Naive thymus-derived CD4-positive, alpha-beta T cell (primary cell): ENCODE data around the gene DENND1A. TPM values are rescaled to one million over a fixed set of nuclear protein-coding genes. Genes with fewer than 3 reads are reported as not detected.
"Not testable (repeated sequence)": the region's sequence is repeated elsewhere in the genome, so short reads cannot be mapped to it uniquely, and the experiment has no call there.

Experiments used
- ATAC-seq: fragments of 150-1000 bp; cut with Tn5 transposase; 2 replicates; pipeline ENCODE4 v1.10.0; 2021; ENCODE audit warnings: mild to moderate bottlenecking, moderate library complexity
- CTCF ChIA-PET: fragments of 350-600 bp; sonication (Branson Sonifier 250); formaldehyde crosslinking; loops from one replicate; lab custom pipeline; 2021; ENCODE audit warnings: antibody characterized with exemption; lab: Charles Lee
- POLR2A ChIA-PET: fragments of 350-600 bp; sonication (Branson Sonifier 250); formaldehyde crosslinking; loops from one replicate; lab custom pipeline; 2021; ENCODE audit warnings: antibody characterized with exemption, inconsistent platforms; lab: Charles Lee
- DNase-seq, 9 donors: peaks; one replicate each; pipeline versions ENCODE4 v3.0.0 to v3.0.0-alpha.2; 2020 to 2022; ENCODE audit warnings: mixed read lengths in 1 of 9
- H3K27ac ChIP-seq: one replicate; pipeline ENCODE4 v1.7.0; 2013; ENCODE audit warnings: mild to moderate bottlenecking, low read depth, low read length, moderate library complexity
- H3K27me3 ChIP-seq, 2 donors: one replicate each; pipeline ENCODE4 v1.7.0; 2013; ENCODE audit warnings: low read length in 2 of 2, mild to moderate bottlenecking in 2 of 2, moderate library complexity in 2 of 2; ENCODE audit not compliant: control insufficient read depth in 2 of 2, insufficient read depth in 2 of 2
- H3K36me3 ChIP-seq, 3 experiments: 1 replicate in 2 of 3; 2 replicates in 1 of 3; pipeline ENCODE4 v1.7.0; 2013; ENCODE audit warnings: low read length in 3 of 3, mild to moderate bottlenecking in 3 of 3, moderate library complexity in 1 of 3; ENCODE audit not compliant: insufficient read depth in 3 of 3, control insufficient read depth in 2 of 3
- H3K4me1 ChIP-seq, 2 donors: one replicate each; pipeline ENCODE4 v1.7.0; 2013; ENCODE audit warnings: low read length in 2 of 2, mild to moderate bottlenecking in 2 of 2, moderate library complexity in 1 of 2; ENCODE audit not compliant: control insufficient read depth in 2 of 2, insufficient read depth in 2 of 2
- H3K4me3 ChIP-seq: 2 replicates; pipeline ENCODE4 v1.7.0; 2013; ENCODE audit warnings: mild to moderate bottlenecking, low read length
- H3K9me3 ChIP-seq, 3 experiments: 1 replicate in 2 of 3; 2 replicates in 1 of 3; pipeline ENCODE4 v1.7.0; 2013; ENCODE audit warnings: low read length in 3 of 3; ENCODE audit not compliant: control insufficient read depth in 2 of 3
- H3K27ac Mint-ChIP-seq, 9 donors: one replicate each; pipeline ENCODE4 v1.8.0; 2020 to 2022; ENCODE audit warnings: mixed read lengths in 9 of 9, mild to moderate bottlenecking in 8 of 9, moderate library complexity in 5 of 9, inconsistent platforms in 2 of 9
- H3K27me3 Mint-ChIP-seq, 5 donors: one replicate each; pipeline ENCODE4 v1.8.0; 2021 to 2022; ENCODE audit warnings: mixed read lengths in 5 of 5, mild to moderate bottlenecking in 1 of 5
- H3K36me3 Mint-ChIP-seq, 5 donors: one replicate each; pipeline ENCODE4 v1.8.0; 2020 to 2022; ENCODE audit warnings: mixed read lengths in 5 of 5, mild to moderate bottlenecking in 3 of 5, inconsistent platforms in 1 of 5
- H3K4me1 Mint-ChIP-seq, 7 donors: one replicate each; pipeline ENCODE4 v1.8.0; 2020 to 2022; ENCODE audit warnings: mixed read lengths in 7 of 7, mild to moderate bottlenecking in 3 of 7, inconsistent platforms in 1 of 7
- H3K4me3 Mint-ChIP-seq, 10 donors: one replicate each; pipeline ENCODE4 v1.8.0; 2020 to 2022; ENCODE audit warnings: mild to moderate bottlenecking in 10 of 10, mixed read lengths in 10 of 10, moderate library complexity in 6 of 10, inconsistent platforms in 2 of 10
- H3K9me3 Mint-ChIP-seq, 11 donors: one replicate each; pipeline ENCODE4 v1.8.0; 2020 to 2022; ENCODE audit warnings: mixed read lengths in 11 of 11, mild to moderate bottlenecking in 4 of 11, inconsistent platforms in 1 of 11, moderate library complexity in 1 of 11
- intact Hi-C, 2 donors: fragments of 100-400 bp; cut with micrococcal nuclease; formaldehyde crosslinking; loops; one replicate each; pipeline ENCODE4 v1.15.1; 2023
- microRNA-seq: library from miRNA; unstranded; fragments of <30 nt; microRNA quantifications from one replicate; pipeline ENCODE4 v1.2.0, GENCODE V29; 2022; ENCODE audit warnings: borderline microRNAs expressed
- polyA plus RNA-seq, 2 donors: library from polyadenylated mRNA; unstranded; fragments of 300-500 nt; fragmentation: Illumina TruSeq; gene quantifications; one replicate each; pipeline ENCODE4 v1.2.3, GENCODE V29; 2021
- total RNA-seq, 6 experiments: library from RNA in 5 of 6; stranded (reverse) in 5 of 6; gene quantifications; 1 replicate in 5 of 6; 2 replicates in 1 of 6; pipeline ENCODE4 v1.2.3 and lab custom pipeline; 2021 to 2026

DENND1A gene
- total and polyA plus RNA-seq, 7 experiments from 2014 or later = 4.6 to 41.1 (median 16.5) TPM

DNA sequence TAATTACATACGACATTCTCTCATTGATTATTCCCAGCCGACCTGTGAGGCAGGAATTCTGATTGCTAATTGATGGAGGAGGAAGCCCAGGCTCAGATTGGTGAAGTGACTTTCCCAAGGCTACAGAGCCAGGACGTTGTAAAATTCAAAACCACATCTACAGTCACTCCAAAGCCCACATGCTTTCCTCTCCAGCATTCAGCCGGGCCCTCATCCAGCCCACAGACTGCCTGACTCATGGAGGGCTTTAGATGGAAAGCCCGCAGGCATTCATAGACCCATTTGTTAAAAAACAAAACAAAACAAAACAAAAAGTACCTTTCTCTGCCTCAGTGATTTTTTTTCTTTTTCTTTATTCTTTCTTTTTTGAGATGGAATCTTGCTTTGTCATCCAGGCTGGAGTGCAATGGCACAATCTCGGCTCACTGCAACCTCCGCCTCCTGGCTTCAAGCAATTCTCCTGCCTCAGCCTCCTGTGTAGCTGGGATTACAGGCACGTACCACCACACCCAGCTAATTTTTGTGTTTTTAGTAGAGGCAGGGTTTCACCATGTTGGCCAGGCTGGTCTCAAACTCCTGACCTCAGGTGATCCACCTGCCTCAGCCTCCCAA lies 596.8 kb downstream of the DENND1A start:
- intact Hi-C loops, H3K27me3 ChIP-seq, H3K27me3 Mint-ChIP-seq, H3K4me3 ChIP-seq, CTCF ChIA-PET, H3K4me1 ChIP-seq, H3K27ac ChIP-seq, POLR2A ChIA-PET, H3K27ac Mint-ChIP-seq, H3K9me3 ChIP-seq, ATAC-seq, H3K4me3 Mint-ChIP-seq, H3K36me3 Mint-ChIP-seq, DNase-seq, H3K36me3 ChIP-seq, H3K9me3 Mint-ChIP-seq: not testable (repeated sequence)
- H3K4me1 Mint-ChIP-seq = peaks cover 0 to 14% (median 11%) of the 10 kb centered on the region in 7 donors

DNA sequence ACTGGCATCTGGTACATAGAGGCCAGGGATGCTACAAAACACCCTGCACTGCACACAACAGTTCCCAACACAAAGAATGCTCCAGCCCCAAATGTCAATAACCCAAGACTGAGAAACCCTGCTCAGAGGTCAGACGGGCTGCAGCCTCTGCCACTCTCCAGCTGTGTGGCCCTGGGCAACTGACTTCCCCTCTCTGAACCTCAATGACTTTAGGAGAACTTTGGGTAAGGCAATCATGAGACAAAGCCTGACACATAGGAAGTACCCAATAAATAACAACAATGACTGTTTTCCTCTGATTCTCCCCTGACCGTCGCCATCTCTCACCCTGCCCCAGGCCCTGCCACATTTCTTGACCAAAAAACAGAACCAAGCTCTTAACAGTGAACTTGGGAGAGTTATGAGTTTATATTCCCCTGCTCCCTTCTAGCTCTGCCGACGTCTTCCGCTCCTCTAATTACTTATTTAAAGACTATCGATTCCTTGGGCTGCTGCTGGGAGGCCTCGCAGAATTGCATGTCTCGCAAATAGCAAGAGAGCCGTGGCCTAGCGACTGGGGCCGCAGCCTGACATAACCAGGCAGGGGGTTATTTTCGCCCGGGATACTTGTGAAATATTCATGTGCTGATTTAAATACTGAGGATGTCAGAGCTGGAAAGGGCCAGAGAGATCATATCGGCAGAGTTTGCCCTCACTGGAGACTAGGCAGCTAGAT lies 598.4 kb downstream of the DENND1A start:
- no peaks in the 10 kb centered on the region for H3K9me3 ChIP-seq
- no peaks in the 10 kb centered on the region for H3K36me3 Mint-ChIP-seq
- no peak for DNase-seq
- ChIA-PET POLR2A (no interaction called here), CTCF (no interaction called here)
- H3K27me3 Mint-ChIP-seq = no peaks in the 10 kb centered on the region
- ATAC-seq = no peak
- H3K4me1 ChIP-seq = no peaks in the 10 kb centered on the region
- H3K4me3 Mint-ChIP-seq = no peak overlapping the region
- no peak overlapping the region for H3K27ac ChIP-seq
- H3K4me1 Mint-ChIP-seq = peaks cover 0 to 11% (median 6%) of the 10 kb centered on the region in 7 donors
- H3K27ac Mint-ChIP-seq = peak overlapping the region in 3 of 9 donors; percentile 12 to 82 (median 35)
- intact Hi-C loops = no loop called here
- H3K36me3 ChIP-seq = no peaks in the 10 kb centered on the region
- H3K4me3 ChIP-seq = no peak overlapping the region
- no peaks in the 10 kb centered on the region for H3K27me3 ChIP-seq
- H3K9me3 Mint-ChIP-seq = peaks cover 0 to 2% (median 0%) of the 10 kb centered on the region in 11 donors

Small RNA genes lying within 50 kb of the gene (microRNA-seq; reads per million reads assigned to microRNA genes)
- gene MIR601 = not detected
- gene MIR7150 = not detected

Other genes with a start within 250 kb of the DENND1A start
- not detected for gene LHX2, start 81.6 kb upstream of the DENND1A start, total RNA-seq
- gene LHX2, start 81.6 kb upstream of the DENND1A start, polyA plus RNA-seq = not detected